SK-N-SH (cell line): Measurements from ENCODE around the gene STX5. TPM values are rescaled to one million over a fixed set of nuclear protein-coding genes. Genes with fewer than 3 reads are reported as not detected.
"Not testable (repeated sequence)": the region's sequence is repeated elsewhere in the genome, so short reads cannot be mapped to it uniquely, and the experiment has no call there.

Experiments
- CTCF ChIA-PET: fragments of 300-600, 350-600 bp; formaldehyde crosslinking; extraction: SDS; loops from one replicate; lab custom pipeline; 2021; lab: Yijun Ruan, JAX
- POLR2A ChIA-PET: fragments of 350-600 bp; sonication (Branson Sonifier 250); formaldehyde crosslinking; extraction: SDS; loops from one replicate; lab custom pipeline; 2020; ENCODE audit warnings: antibody characterized with exemption, inconsistent platforms; lab: Yijun Ruan, JAX
- DNase-seq: peaks from one replicate; pipeline ENCODE4 v3.0.0; 2012
- H2AFZ ChIP-seq: fragments of 200-600 bp; sonication (generic); 2 replicates; pipeline ENCODE4 v1.8.1; 2016; ENCODE audit warnings: antibody characterized with exemption, mild to moderate bottlenecking, low read depth
- H3F3A ChIP-seq: fragments of 200-600 bp; sonication (generic); replicated peaks from 2 replicates; pipeline ENCODE3; 2016; ENCODE audit warnings: antibody characterized with exemption, mild to moderate bottlenecking; ENCODE audit not compliant: insufficient read depth
- H3K27ac ChIP-seq, 2 experiments: fragments of 200-500 bp in 1 of 2; fragments of 200-600 bp in 1 of 2; sonication (Bioruptor generic) in 1 of 2; sonication (generic), shearing (Covaris generic) in 1 of 2; 2 replicates each; pipeline versions ENCODE4 v1.5.1 to v1.6.1; 2014 to 2016; ENCODE audit warnings: low read depth in 2 of 2, inconsistent platforms in 1 of 2, low read length in 1 of 2, mild to moderate bottlenecking in 1 of 2, mixed read lengths in 1 of 2
- H3K27me3 ChIP-seq: fragments of 200-600 bp; sonication (generic), shearing (Covaris generic); 2 replicates; pipeline ENCODE4 v1.6.1; 2016; ENCODE audit warnings: mixed run types; ENCODE audit not compliant: insufficient read depth
- H3K36me3 ChIP-seq, 2 experiments: fragments of 200-500 bp in 1 of 2; fragments of 200-600 bp in 1 of 2; sonication (Bioruptor generic) in 1 of 2; sonication (generic) in 1 of 2; replicated peaks in 1 of 2; 2 replicates each; pipeline versions ENCODE3 to v1.5.1; 2014 to 2016; ENCODE audit warnings: low read length in 1 of 2, mild to moderate bottlenecking in 1 of 2; ENCODE audit not compliant: insufficient read depth in 2 of 2, control insufficient read depth in 1 of 2
- H3K4me1 ChIP-seq, 2 experiments: fragments of 200-500 bp in 1 of 2; fragments of 200-600 bp in 1 of 2; sonication (Bioruptor generic) in 1 of 2; sonication (generic), shearing (Covaris generic) in 1 of 2; 2 replicates each; pipeline versions ENCODE4 v1.5.1 to v1.6.1; 2014 to 2016; ENCODE audit warnings: low read depth in 1 of 2, low read length in 1 of 2, mixed run types in 1 of 2; ENCODE audit not compliant: insufficient read depth in 2 of 2, control insufficient read depth in 1 of 2
- H3K4me2 ChIP-seq: fragments of 200-600 bp; sonication (generic), shearing (Covaris generic); 2 replicates; pipeline ENCODE4 v1.6.1; 2017; ENCODE audit warnings: mixed run types
- H3K4me3 ChIP-seq, 2 experiments: fragments of 200-500 bp in 1 of 2; fragments of 200-600 bp in 1 of 2; sonication (Bioruptor generic) in 1 of 2; sonication (generic), shearing (Covaris generic) in 1 of 2; 2 replicates each; pipeline versions ENCODE4 v1.5.1 to v1.8.1; 2014 to 2016; ENCODE audit warnings: low read depth in 2 of 2, inconsistent platforms in 1 of 2, low read length in 1 of 2, mild to moderate bottlenecking in 1 of 2, mixed read lengths in 1 of 2, moderate library complexity in 1 of 2
- H3K79me2 ChIP-seq: fragments of 200-600 bp; sonication (generic); 2 replicates; pipeline ENCODE4 v1.8.1; 2017; ENCODE audit warnings: mild to moderate bottlenecking; ENCODE audit not compliant: insufficient read depth
- H3K9ac ChIP-seq: fragments of 200-600 bp; sonication (generic); 2 replicates; pipeline ENCODE4 v1.6.1; 2017; ENCODE audit warnings: mixed run types
- H3K9me2 ChIP-seq: fragments of 200-600 bp; sonication (generic); 2 replicates; pipeline ENCODE4 v1.6.1; 2017; ENCODE audit warnings: mixed run types
- H3K9me3 ChIP-seq: fragments of 200-600 bp; sonication (generic); 2 replicates; pipeline ENCODE4 v1.6.1; 2017; ENCODE audit warnings: mixed run types, mild to moderate bottlenecking, moderate library complexity
- H4K20me1 ChIP-seq: fragments of 200-600 bp; sonication (generic); 2 replicates; pipeline ENCODE4 v1.6.1; 2017; ENCODE audit warnings: mild to moderate bottlenecking, mixed run types; ENCODE audit not compliant: insufficient read depth
- ELF1 ChIP-seq: IDR thresholded peaks from 2 replicates; pipeline ENCODE4 v1.4.0; 2012
- RFX5 ChIP-seq: IDR thresholded peaks from 2 replicates; pipeline ENCODE4 v1.6.1; 2012; ENCODE audit warnings: mild to moderate bottlenecking, improper control_type of control experiment, low read length
- SIN3A ChIP-seq: IDR thresholded peaks from 2 replicates; pipeline ENCODE4 v1.6.1; 2012; ENCODE audit warnings: low read depth, mild to moderate bottlenecking, low read length, moderate library complexity, borderline replicate concordance
- TAF1 ChIP-seq: IDR thresholded peaks from 2 replicates; pipeline ENCODE4 v1.6.1; 2012; ENCODE audit warnings: low read depth, mild to moderate bottlenecking, low read length, moderate library complexity, borderline replicate concordance
- WGBS: methylation state at CpG from one replicate; pipeline ENCODE4 v1.1.6; 2017; ENCODE audit warnings: low lambda C conversion rate; 5-methylcytosine and 5-hydroxymethylcytosine counted together
- polyA plus RNA-seq, 3 experiments: library from polyadenylated mRNA; depleted of rRNA; stranded (reverse); fragments of >200 nt; gene quantifications; 2 replicates each; pipeline ENCODE4 v1.2.3, GENCODE V29; 2012
- TF ChIP-seq, protein P1 (sequence below): IDR thresholded peaks from 2 replicates; pipeline ENCODE4 v1.4.0; 2012; ENCODE audit warnings: low read depth

Gene STX5
- polyA plus RNA-seq, 1 of the 3 experiments (the other 2 are of a cell fraction) = 24.2 TPM

DNA sequence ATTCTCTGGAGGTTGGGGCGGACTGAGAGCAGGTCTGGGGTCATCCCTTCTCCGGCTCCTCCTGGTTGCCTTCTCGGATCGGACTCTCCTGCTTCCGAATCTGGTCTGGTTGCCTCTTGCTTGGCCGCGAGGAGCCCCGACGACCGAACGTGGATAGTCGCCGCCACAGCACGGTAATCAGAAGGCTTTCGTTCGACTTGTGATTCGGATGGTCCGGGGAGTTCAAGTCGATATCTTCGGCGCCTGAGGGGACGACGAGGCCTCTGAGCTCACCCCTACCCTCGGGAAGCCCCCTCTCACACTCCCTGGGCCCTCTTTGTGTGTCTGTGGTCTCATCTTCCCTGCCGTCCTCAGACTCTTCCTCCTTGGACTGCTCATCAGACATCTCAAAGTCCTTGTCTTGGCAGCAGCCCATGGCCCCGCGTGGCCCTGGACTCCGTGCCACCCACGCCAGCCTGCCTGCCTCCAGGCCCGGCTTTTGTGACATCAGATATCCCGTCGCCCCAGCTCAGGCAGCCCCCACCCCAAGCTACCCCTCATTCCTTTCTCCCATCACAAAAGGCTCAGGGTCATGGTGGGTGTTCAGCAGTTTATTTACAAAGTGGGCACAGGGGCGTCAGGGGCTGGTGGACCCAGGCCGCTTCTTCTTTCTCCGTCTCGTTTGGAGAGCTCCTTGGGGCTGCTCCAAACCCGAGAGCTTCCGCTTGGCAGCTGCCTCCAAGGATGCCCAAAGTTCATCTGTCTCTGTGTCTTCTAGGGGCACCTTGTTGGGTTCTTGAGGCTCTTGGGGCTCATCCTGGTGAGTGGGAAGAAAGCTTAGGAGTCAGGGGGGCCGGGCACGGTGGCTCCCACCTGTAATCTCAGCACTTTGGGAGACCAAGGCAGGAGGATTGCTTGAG, 734 bp upstream of the STX5 start, which contains the start of gene TEX54:
Gene TEX54 (minus strand): TSS at position 506 of the 899 bp plus-strand sequence.
- Histone ChIP-seq H2AFZ (no peak within 1 kb of the TSS; the same call in 1 of the 2 replicates), H3K4me1 (peaks cover 1 to 20% of the 10 kb centered on the region in 2 experiments; a peak in 3 of 4 replicates), H3K9me2 (no peaks in the 10 kb centered on the region), H3K4me2 (peak within 1 kb of the TSS; percentile 93), H4K20me1 (peaks cover 28% of the 10 kb centered on the region), H3K79me2 (peaks cover 70% of the 10 kb centered on the region)
- POLR2A ChIA-PET = interaction anchor here (0.7 to 2.2 kb wide), 8 partner anchors 8 to 241 kb away, joined by 3 to 32 read pairs (median 6); partner anchors contain the start of genes C11orf98, CSKMT, HNRNPUL2 and MTA2
- DNase-seq = no peak
- TF ChIP-seq SIN3A = peak; percentile 4; the same call in 1 of the 2 replicates
- TF ChIP-seq, protein P1, sequence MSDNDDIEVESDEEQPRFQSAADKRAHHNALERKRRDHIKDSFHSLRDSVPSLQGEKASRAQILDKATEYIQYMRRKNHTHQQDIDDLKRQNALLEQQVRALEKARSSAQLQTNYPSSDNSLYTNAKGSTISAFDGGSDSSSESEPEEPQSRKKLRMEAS = 0 out of 2 replicates have a peak, but pooled peaks have one; percentile 14
- TF ChIP-seq ELF1 = no peak
- TF ChIP-seq, all 33 proteins: peak for 2
- Histone ChIP-seq H3K4me3 (peak within 1 kb of the TSS; percentile 76 to 99), H3K27me3 (no peaks in the 10 kb centered on the region), H3K36me3 (peaks cover 32 to 34% of the 10 kb centered on the region in 2 experiments), H3F3A (peaks cover 5% of the 10 kb centered on the region), H3K9me3 (no peaks in the 10 kb centered on the region), H3K9ac (peak within 1 kb of the TSS; percentile 98), H3K27ac (peak within 1 kb of the TSS; percentile 89 to 93)
- 13% methylated on average over 33 of the region's 40 CpGs for WGBS
- CTCF ChIA-PET = interaction anchor here (0.6 to 2.4 kb wide), 4 partner anchors 21 to 115 kb away, joined by 3 to 15 read pairs (median 4); partner anchors contain the start of gene SLC3A2

DNA sequence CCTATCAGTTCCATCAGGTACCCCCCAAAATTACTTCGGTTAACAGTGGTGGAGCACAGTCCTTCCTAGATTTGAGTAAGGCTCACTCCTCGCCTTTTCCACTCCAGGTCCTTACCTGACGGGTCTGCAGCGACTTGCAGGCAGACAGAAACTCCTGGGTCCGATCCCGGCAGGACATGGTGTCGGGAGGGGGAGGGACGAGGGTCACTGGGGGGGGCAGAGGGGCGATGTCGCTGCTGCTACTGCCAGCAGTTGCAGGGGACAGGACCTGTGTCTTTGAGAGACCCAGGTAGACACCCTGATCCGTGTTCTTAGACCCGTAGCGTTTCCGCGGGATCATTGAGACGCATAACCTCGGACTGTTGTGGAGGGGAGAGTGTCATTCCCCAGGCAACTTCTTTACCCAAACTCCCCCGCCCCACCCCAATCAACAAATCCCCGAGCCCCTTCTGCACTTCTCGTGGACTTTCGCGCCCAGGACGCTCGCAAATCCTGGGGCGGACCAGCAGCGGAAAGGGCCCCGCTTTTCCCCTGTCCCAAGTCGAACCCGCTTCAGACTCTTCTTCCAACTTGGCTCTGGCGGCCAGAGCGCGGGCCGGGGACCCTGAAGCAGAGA, 839 bp downstream of the STX5 start:
- Histone ChIP-seq H3K4me2 (peak overlapping the region; percentile 93), H3F3A (no peaks in the 10 kb centered on the region), H3K36me3 (peaks cover 32 to 37% of the 10 kb centered on the region in 2 experiments), H2AFZ (no peak overlapping the region), H3K9ac (peak overlapping the region; percentile 98), H3K4me1 (peaks cover 0 to 20% of the 10 kb centered on the region in 2 experiments; a peak in 3 of 4 replicates), H4K20me1 (peaks cover 32% of the 10 kb centered on the region), H3K9me2 (no peaks in the 10 kb centered on the region), H3K27ac (peak overlapping the region; percentile 80 to 93), H3K9me3 (no peaks in the 10 kb centered on the region), H3K27me3 (no peaks in the 10 kb centered on the region), H3K79me2 (peaks cover 67% of the 10 kb centered on the region), H3K4me3 (peak overlapping the region; percentile 76 to 99)
- TF ChIP-seq TAF1 (no peak), ELF1 (no peak), RFX5 (no peak)
- TF ChIP-seq, protein P1 = 0 out of 2 replicates have a peak, but pooled peaks have one; percentile 7
- WGBS = 2% methylated on average over 24 of the region's 33 CpGs
- ChIA-PET POLR2A (interaction anchor here (0.8 to 2.2 kb wide), 7 partner anchors 9 to 229 kb away, joined by 3 to 32 read pairs (median 4); partner anchors contain the start of genes MTA2, NXF1, SLC3A2 and TAF6L), CTCF (interaction anchor here (2.4 kb wide), 1 partner anchor 45 kb away, joined by 15 read pairs; no protein-coding TSS in a partner anchor)
- peak; percentile 68 for DNase-seq

DNA sequence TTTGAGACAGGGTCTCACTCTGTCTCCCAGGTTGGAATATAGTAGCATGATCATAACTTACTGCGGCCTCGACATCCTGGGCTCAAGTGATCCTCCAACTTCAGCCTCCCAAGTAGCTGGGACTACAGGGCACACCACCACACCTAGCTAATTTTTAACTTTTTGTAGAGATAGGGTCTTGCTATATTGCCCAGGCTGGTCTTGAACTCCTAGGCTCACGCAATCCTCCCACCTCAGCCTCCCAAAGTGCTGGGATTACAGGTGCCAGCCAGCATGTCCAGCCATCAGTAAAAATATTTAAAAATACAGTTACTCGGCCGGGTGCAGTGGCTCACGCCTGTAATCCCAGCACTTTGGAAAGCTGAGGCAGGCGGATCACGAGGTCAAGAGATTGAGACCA, 3.7 kb downstream of the STX5 start:
- not testable (repeated sequence) for H3K9me2 ChIP-seq, H3K27me3 ChIP-seq, DNase-seq, H2AFZ ChIP-seq, H3K9me3 ChIP-seq, H3K4me3 ChIP-seq, H3K9ac ChIP-seq, H3K4me2 ChIP-seq, H3K27ac ChIP-seq, H3F3A ChIP-seq
- H3K79me2 ChIP-seq = peaks cover 56% of the 10 kb centered on the region
- WGBS = 93% methylated on average over 8 of the region's 8 CpGs
- H3K4me1 ChIP-seq = peaks cover 0 to 14% of the 10 kb centered on the region in 2 experiments; a peak in 3 of 4 replicates
- CTCF ChIA-PET = interaction anchor here (0.8 to 4.1 kb wide), 3 partner anchors 15 to 59 kb away, joined by 3 to 24 read pairs (median 3); partner anchors contain the start of gene TMEM179B
- H4K20me1 ChIP-seq = peaks cover 32% of the 10 kb centered on the region
- POLR2A ChIA-PET = interaction anchor here (0.6 to 1.9 kb wide), 4 partner anchors 13 to 1015 kb away, joined by 3 to 13 read pairs (median 3); partner anchors contain the start of genes NXF1 and TMEM179B
- peaks cover 35 to 43% of the 10 kb centered on the region in 2 experiments for H3K36me3 ChIP-seq
